Measurements from ENCODE around the gene TSPAN14.

The TSPAN14 gene

GRCh38 chr10:80544316-80544953, 90.3 kb downstream of the TSPAN14 start:
- no peak for DNase-seq

- DNase-seq: no peak
Observed at GRCh38 chr10:80545258-80545881, 91.3 kb downstream of the TSPAN14 start.

- no peak for DNase-seq
Observed at GRCh38 chr10:80552151-80552646, 98.1 kb downstream of the TSPAN14 start.

GRCh38 chr10:80553436-80553835, 99.3 kb downstream of the TSPAN14 start:
- DNase-seq: no peak

- no peak for DNase-seq
Observed at GRCh38 chr10:80554050-80554449, 99.9 kb downstream of the TSPAN14 start.

- DNase-seq: no peak
Observed at GRCh38 chr10:80555415-80555814, 101.3 kb downstream of the TSPAN14 start.

GRCh38 chr10:80561950-80562349, 107.8 kb downstream of the TSPAN14 start:
- DNase-seq: no peak

- no peak for DNase-seq
Observed at GRCh38 chr10:80567292-80567691, 113.2 kb downstream of the TSPAN14 start.

GRCh38 chr10:80569131-80569895, 115.2 kb downstream of the TSPAN14 start:
- no peak for DNase-seq

- no peak for DNase-seq
Observed at GRCh38 chr10:80571352-80571751, 117.2 kb downstream of the TSPAN14 start.

GRCh38 chr10:80579181-80579763, 125.2 kb downstream of the TSPAN14 start:
- peak; percentile 37 to 62 (median 58) for DNase-seq

GRCh38 chr10:80579849-80580637, 125.9 kb downstream of the TSPAN14 start:
- DNase-seq: no peak

GRCh38 chr10:80580638-80581468, 126.7 kb downstream of the TSPAN14 start:
- peak in 3 of 4 experiments; percentile 15 to 48 (median 47) for DNase-seq

- DNase-seq: no peak
Observed at GRCh38 chr10:80581469-80581835, 127.3 kb downstream of the TSPAN14 start.

- no peak for DNase-seq
Observed at GRCh38 chr10:80582286-80582960, 128.3 kb downstream of the TSPAN14 start.
